ENCODE results near the gene OSBPL5.

Gene OSBPL5

GRCh38 chr11:3134218-3134621 is 30.9 kb downstream of the OSBPL5 start:
- POLR2A ChIA-PET = no interaction called here

GRCh38 chr11:3133261-3134217 is 31.6 kb downstream of the OSBPL5 start:
- ChIA-PET POLR2A (no interaction called here), CTCF (interaction anchor here (1.0 kb wide), 1 partner anchor 42 kb away, joined by 3 read pairs; no protein-coding TSS in a partner anchor)
- DNase-seq (ENCODE audit: low read depth, low spot score) = no peak
- H3K4me3 ChIP-seq (ENCODE audit: low read depth, low read length) = no peak overlapping the region
- TF ChIP-seq, protein P1, sequence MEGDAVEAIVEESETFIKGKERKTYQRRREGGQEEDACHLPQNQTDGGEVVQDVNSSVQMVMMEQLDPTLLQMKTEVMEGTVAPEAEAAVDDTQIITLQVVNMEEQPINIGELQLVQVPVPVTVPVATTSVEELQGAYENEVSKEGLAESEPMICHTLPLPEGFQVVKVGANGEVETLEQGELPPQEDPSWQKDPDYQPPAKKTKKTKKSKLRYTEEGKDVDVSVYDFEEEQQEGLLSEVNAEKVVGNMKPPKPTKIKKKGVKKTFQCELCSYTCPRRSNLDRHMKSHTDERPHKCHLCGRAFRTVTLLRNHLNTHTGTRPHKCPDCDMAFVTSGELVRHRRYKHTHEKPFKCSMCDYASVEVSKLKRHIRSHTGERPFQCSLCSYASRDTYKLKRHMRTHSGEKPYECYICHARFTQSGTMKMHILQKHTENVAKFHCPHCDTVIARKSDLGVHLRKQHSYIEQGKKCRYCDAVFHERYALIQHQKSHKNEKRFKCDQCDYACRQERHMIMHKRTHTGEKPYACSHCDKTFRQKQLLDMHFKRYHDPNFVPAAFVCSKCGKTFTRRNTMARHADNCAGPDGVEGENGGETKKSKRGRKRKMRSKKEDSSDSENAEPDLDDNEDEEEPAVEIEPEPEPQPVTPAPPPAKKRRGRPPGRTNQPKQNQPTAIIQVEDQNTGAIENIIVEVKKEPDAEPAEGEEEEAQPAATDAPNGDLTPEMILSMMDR (IDR thresholded peaks at IDR 0.05; ENCODE audit: insufficient read depth, low read length, missing control alignments) = no peak

More at GRCh38 chr11:3134218-3134621, 30.9 kb downstream of the OSBPL5 start:
- no peak for DNase-seq (ENCODE audit: low read depth, low spot score)
- no peak overlapping the region for H3K4me3 ChIP-seq (ENCODE audit: low read depth, low read length)
- CTCF ChIA-PET = no interaction called here
- TF ChIP-seq, protein P1 (IDR thresholded peaks at IDR 0.05; ENCODE audit: insufficient read depth, low read length, missing control alignments) = no peak

DNA sequence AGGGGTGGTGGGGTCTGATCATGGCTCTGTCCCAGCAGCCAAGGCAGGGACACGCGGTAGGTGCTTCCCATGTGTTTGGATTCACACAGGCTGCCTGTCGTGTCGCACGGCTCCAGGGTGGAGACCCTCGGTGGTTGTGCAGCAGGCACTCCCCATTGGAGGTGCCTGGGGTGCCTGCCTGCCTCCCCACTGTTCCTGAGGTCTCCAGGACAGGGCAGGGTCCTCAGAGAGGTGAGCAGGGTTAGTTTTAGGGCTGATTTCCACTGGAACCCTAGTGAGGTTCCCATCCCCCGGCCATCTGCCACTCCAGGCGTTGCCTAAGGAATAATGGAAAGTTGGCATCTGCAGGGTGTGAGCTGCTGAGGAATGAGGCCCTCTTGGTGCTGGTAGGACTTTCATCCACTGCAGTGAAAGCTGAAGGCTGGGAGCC is 32.3 kb downstream of the OSBPL5 start:
- CTCF ChIA-PET = interaction anchor here (1.0 kb wide), 1 partner anchor 41 kb away, joined by 3 read pairs; no protein-coding TSS in a partner anchor
- DNase-seq (ENCODE audit: low read depth, low spot score) = no peak
- TF ChIP-seq, protein P1 (IDR thresholded peaks at IDR 0.05; ENCODE audit: insufficient read depth, low read length, missing control alignments) = no peak
- H3K4me3 ChIP-seq (ENCODE audit: low read depth, low read length) = no peak overlapping the region
- POLR2A ChIA-PET = no interaction called here

GRCh38 chr11:3132271-3132781 is 32.8 kb downstream of the OSBPL5 start:
- DNase-seq (ENCODE audit: low read depth, low spot score) = no peak
- ChIA-PET CTCF (no interaction called here), POLR2A (no interaction called here)
- no peak overlapping the region for H3K4me3 ChIP-seq (ENCODE audit: low read depth, low read length)
- TF ChIP-seq, protein P1 (IDR thresholded peaks at IDR 0.05; ENCODE audit: insufficient read depth, low read length, missing control alignments) = no peak

DNA sequence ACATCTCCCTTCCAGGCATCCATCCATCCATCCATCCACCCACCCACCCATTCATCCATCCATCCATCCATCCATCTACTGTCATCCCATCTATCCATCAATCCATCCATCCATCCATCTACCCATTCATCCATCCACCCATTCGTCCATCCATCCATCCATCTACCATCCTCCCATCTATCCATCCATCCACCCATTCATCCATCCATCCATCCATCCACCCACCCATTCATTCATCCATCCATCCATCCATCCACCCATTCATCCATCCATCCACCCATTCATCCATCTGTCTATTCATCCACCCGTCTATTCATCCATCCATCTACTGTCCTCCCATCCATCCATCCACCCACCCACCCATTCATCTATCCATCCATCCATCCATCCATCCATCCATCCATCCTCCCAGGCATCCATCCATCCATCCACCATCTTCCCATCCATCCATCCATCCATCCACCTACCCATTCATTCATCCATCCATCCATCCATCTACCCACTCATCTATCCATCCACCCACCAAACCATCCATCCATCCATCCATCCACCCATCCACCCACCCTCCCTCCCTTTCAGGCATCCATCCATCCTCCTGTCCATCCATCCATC is 33.7 kb downstream of the OSBPL5 start:
- H3K4me3 ChIP-seq (ENCODE audit: low read depth, low read length) = no peak overlapping the region
- DNase-seq (ENCODE audit: low read depth, low spot score) = no peak
- POLR2A ChIA-PET = no interaction called here
- CTCF ChIA-PET = no interaction called here
- TF ChIP-seq, protein P1 (IDR thresholded peaks at IDR 0.05; ENCODE audit: insufficient read depth, low read length, missing control alignments) = no peak
